Measurements from ENCODE around the gene TRAPPC6A. TPM values are rescaled to one million over a fixed set of nuclear protein-coding genes. Genes with fewer than 3 reads are reported as not detected.

Gene TRAPPC6A
- total RNA-seq, 1 experiment from 2014 or later = 59.7 TPM

- TF ChIP-seq, protein P1, sequence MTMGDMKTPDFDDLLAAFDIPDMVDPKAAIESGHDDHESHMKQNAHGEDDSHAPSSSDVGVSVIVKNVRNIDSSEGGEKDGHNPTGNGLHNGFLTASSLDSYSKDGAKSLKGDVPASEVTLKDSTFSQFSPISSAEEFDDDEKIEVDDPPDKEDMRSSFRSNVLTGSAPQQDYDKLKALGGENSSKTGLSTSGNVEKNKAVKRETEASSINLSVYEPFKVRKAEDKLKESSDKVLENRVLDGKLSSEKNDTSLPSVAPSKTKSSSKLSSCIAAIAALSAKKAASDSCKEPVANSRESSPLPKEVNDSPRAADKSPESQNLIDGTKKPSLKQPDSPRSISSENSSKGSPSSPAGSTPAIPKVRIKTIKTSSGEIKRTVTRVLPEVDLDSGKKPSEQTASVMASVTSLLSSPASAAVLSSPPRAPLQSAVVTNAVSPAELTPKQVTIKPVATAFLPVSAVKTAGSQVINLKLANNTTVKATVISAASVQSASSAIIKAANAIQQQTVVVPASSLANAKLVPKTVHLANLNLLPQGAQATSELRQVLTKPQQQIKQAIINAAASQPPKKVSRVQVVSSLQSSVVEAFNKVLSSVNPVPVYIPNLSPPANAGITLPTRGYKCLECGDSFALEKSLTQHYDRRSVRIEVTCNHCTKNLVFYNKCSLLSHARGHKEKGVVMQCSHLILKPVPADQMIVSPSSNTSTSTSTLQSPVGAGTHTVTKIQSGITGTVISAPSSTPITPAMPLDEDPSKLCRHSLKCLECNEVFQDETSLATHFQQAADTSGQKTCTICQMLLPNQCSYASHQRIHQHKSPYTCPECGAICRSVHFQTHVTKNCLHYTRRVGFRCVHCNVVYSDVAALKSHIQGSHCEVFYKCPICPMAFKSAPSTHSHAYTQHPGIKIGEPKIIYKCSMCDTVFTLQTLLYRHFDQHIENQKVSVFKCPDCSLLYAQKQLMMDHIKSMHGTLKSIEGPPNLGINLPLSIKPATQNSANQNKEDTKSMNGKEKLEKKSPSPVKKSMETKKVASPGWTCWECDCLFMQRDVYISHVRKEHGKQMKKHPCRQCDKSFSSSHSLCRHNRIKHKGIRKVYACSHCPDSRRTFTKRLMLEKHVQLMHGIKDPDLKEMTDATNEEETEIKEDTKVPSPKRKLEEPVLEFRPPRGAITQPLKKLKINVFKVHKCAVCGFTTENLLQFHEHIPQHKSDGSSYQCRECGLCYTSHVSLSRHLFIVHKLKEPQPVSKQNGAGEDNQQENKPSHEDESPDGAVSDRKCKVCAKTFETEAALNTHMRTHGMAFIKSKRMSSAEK (CRISPR knock-in tag; IDR thresholded peaks at IDR 0.05; ENCODE audit: borderline replicate concordance) = no peak
Measured at GRCh38 chr19:45179892-45180370, 1.9 kb upstream of the TRAPPC6A start (continued).

DNA sequence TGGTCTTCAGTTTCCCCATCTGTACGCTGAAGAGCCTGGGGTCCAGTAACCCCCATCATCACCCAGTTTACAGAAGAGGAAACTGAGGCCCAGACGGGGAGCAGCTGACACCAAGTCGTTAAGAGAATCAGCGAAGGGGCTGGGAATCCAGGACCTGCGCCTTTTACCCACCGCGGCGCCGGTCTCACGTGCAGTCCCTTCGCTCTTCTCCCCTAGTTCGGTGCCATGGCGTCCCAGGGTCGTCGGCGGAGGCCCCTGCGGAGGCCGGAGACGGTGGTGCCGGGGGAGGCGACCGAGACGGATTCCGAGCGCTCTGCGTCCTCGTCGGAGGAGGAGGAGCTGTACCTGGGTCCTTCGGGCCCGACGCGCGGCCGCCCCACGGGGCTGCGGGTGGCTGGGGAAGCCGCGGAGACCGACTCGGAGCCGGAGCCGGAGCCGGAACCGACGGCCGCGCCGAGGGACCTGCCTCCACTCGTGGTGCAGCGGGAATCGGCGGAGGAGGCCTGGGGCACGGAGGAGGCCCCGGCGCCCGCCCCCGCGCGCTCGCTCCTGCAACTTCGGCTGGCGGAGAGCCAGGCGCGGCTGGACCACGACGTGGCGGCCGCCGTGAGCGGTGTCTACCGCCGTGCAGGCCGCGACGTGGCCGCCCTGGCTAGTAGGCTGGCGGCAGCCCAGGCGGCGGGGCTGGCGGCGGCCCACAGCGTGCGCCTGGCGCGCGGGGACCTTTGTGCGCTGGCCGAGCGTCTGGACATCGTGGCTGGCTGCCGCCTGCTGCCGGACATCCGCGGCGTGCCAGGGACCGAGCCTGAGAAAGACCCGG, 1.2 kb upstream of the TRAPPC6A start:
- no peak for ATAC-seq
- peaks cover 8% of the 10 kb centered on the region; the same call in 1 of the 2 replicates for H3K27me3 Mint-ChIP-seq (ENCODE audit: low read depth)
- TF ChIP-seq ELF4 (CRISPR knock-in tag; IDR thresholded peaks at IDR 0.05; ENCODE audit: low read depth) (0 out of 2 replicates have a peak, but pooled peaks have one; percentile 26), ATF6 (CRISPR knock-in tag; IDR thresholded peaks at IDR 0.05) (no peak), PRDM15 (CRISPR knock-in tag; IDR thresholded peaks at IDR 0.05) (peak; percentile 40; the same call in 1 of the 2 replicates), GABPB1 (CRISPR knock-in tag; IDR thresholded peaks at IDR 0.05) (peak; percentile 30; the same call in 1 of the 2 replicates), NFYB (CRISPR knock-in tag; conservative IDR thresholded peaks at IDR 0.05; ENCODE audit: low read depth) (0 out of 2 replicates have a peak, but pooled peaks have one; percentile 3), ETV6 (CRISPR knock-in tag; IDR thresholded peaks at IDR 0.05) (no peak)
- TF ChIP-seq, protein P2, sequence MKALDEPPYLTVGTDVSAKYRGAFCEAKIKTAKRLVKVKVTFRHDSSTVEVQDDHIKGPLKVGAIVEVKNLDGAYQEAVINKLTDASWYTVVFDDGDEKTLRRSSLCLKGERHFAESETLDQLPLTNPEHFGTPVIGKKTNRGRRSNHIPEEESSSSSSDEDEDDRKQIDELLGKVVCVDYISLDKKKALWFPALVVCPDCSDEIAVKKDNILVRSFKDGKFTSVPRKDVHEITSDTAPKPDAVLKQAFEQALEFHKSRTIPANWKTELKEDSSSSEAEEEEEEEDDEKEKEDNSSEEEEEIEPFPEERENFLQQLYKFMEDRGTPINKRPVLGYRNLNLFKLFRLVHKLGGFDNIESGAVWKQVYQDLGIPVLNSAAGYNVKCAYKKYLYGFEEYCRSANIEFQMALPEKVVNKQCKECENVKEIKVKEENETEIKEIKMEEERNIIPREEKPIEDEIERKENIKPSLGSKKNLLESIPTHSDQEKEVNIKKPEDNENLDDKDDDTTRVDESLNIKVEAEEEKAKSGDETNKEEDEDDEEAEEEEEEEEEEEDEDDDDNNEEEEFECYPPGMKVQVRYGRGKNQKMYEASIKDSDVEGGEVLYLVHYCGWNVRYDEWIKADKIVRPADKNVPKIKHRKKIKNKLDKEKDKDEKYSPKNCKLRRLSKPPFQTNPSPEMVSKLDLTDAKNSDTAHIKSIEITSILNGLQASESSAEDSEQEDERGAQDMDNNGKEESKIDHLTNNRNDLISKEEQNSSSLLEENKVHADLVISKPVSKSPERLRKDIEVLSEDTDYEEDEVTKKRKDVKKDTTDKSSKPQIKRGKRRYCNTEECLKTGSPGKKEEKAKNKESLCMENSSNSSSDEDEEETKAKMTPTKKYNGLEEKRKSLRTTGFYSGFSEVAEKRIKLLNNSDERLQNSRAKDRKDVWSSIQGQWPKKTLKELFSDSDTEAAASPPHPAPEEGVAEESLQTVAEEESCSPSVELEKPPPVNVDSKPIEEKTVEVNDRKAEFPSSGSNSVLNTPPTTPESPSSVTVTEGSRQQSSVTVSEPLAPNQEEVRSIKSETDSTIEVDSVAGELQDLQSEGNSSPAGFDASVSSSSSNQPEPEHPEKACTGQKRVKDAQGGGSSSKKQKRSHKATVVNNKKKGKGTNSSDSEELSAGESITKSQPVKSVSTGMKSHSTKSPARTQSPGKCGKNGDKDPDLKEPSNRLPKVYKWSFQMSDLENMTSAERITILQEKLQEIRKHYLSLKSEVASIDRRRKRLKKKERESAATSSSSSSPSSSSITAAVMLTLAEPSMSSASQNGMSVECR (CRISPR knock-in tag; IDR thresholded peaks at IDR 0.05; ENCODE audit: borderline replicate concordance) = peak; percentile 5; the same call in 1 of the 2 replicates
- H3K4me1 Mint-ChIP-seq = peaks cover 8% of the 10 kb centered on the region; the same call in 1 of the 2 replicates
- no peak for DNase-seq (ENCODE audit: low spot score)
- no peaks in the 10 kb centered on the region for H3K9me3 Mint-ChIP-seq
- ChIA-PET CTCF (interaction anchor here (0.6 to 2.4 kb wide), 30 partner anchors 8 to 591 kb away, joined by 3 to 73 read pairs (median 5); partner anchors contain the start of genes CLASRP, NKPD1 and PPP1R37), POLR2A (interaction anchor here (0.6 to 2.5 kb wide), 6 partner anchors 8 to 590 kb away, joined by 3 to 14 read pairs (median 4); partner anchors contain the start of genes APOE, PPP1R37 and SIX5)
- peak overlapping the region; percentile 90 for H3K4me3 Mint-ChIP-seq
- no peaks in the 10 kb centered on the region for H3K36me3 Mint-ChIP-seq
- H3K27ac Mint-ChIP-seq = peak overlapping the region; percentile 89
